ENCODE data around the gene RNF157. TPM values are rescaled to one million over a fixed set of nuclear protein-coding genes. Genes with fewer than 3 reads are reported as not detected.
A peak's percentile ranks its signal among the peaks of the same experiment; 100 is the strongest.

Gene RNF157
- total RNA-seq, 4 donors from 2014 or later: 32.5 to 164 (median 54.8) TPM

DNA sequence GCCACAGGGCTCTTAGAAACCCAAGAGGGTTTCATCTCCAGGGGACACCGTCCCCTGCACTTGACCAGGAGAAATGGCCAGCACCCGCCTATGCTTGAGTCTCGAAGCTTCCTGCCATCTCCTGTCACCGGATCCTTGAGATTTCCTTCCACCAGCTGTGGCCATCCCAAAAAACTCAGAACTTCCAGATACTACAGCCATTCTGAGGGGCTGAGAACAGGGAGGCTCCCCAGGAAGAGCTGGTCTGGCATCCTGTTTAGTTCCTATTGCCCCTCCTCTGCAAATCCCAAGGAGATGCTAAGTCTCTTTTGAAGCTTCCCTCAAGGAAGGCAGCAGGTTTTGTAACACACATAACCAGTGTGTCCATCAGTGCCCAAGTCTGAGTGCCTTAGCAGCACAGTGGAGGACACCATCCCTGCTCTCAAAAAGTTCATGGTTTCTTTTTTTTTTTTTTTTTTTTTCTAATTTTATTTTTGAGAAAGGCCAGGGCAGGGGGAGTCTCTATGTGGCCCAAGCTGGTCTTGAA, 26.8 kb upstream of the RNF157 start:
- H3K36me3 ChIP-seq: peaks cover 0 to 14% (median 0%) of the 10 kb centered on the region in 4 donors
- TF ChIP-seq POLR2A (IDR thresholded peaks at IDR 0.05) (no peak), EP300 (IDR thresholded peaks at IDR 0.05; ENCODE audit: low read depth) (no peak), POLR2AphosphoS5 (IDR thresholded peaks at IDR 0.05) (no peak)
- TF ChIP-seq, protein P1, sequence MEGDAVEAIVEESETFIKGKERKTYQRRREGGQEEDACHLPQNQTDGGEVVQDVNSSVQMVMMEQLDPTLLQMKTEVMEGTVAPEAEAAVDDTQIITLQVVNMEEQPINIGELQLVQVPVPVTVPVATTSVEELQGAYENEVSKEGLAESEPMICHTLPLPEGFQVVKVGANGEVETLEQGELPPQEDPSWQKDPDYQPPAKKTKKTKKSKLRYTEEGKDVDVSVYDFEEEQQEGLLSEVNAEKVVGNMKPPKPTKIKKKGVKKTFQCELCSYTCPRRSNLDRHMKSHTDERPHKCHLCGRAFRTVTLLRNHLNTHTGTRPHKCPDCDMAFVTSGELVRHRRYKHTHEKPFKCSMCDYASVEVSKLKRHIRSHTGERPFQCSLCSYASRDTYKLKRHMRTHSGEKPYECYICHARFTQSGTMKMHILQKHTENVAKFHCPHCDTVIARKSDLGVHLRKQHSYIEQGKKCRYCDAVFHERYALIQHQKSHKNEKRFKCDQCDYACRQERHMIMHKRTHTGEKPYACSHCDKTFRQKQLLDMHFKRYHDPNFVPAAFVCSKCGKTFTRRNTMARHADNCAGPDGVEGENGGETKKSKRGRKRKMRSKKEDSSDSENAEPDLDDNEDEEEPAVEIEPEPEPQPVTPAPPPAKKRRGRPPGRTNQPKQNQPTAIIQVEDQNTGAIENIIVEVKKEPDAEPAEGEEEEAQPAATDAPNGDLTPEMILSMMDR (IDR thresholded peaks at IDR 0.05): no peak
- no peaks in the 10 kb centered on the region for H3K9me3 ChIP-seq
- no peaks in the 10 kb centered on the region for H3K27me3 ChIP-seq
- H3K4me1 ChIP-seq: peaks cover 50 to 83% (median 77%) of the 10 kb centered on the region in 4 donors
- H3K4me3 ChIP-seq: peak overlapping the region in 3 of 4 donors; percentile 98 to 100 (median 99)
- peak overlapping the region; percentile 94 to 98 (median 96) for H3K27ac ChIP-seq
- intact Hi-C loops (cut with DNase I; ENCODE audit: low total_unique reads) (no loop called here), in situ Hi-C loops (cut with MboI; ENCODE audit: low pct_ligation_motif_present in 1 of 4, low pct_unique_long_range_greater_than_20kb in 1 of 4, low sequenced_read_pairs in 3 of 4) (no loop called here)
- WGBS, 2 donors (ENCODE audit: low coverage in 1 of 2): 79% methylated on average over 4 of the region's 4 CpGs; no CpG with 5 or more reads in 1 of the 2 donors
- DNase-seq: no peak

- Histone ChIP-seq H3K36me3 (peaks cover 0 to 14% (median 0%) of the 10 kb centered on the region in 4 donors), H3K27me3 (no peaks in the 10 kb centered on the region), H3K4me1 (peaks cover 43 to 83% (median 76%) of the 10 kb centered on the region in 4 donors), H3K4me3 (peak overlapping the region; percentile 90 to 100 (median 98)), H3K27ac (peak overlapping the region; percentile 94 to 98 (median 96)), H3K9me3 (no peaks in the 10 kb centered on the region)
- in situ Hi-C loops (cut with MboI; ENCODE audit: low pct_ligation_motif_present in 1 of 4, low pct_unique_long_range_greater_than_20kb in 1 of 4, low sequenced_read_pairs in 3 of 4) (no loop called here), intact Hi-C loops (cut with DNase I; ENCODE audit: low total_unique reads) (no loop called here)
- DNase-seq: peak; percentile 47
- WGBS, 2 donors (ENCODE audit: low coverage in 1 of 2): 2% methylated on average over 12 of the region's 12 CpGs; no CpG with 5 or more reads in 1 of the 2 donors
- TF ChIP-seq POLR2A (IDR thresholded peaks at IDR 0.05): no peak
Observed at GRCh38 chr17:76266244-76266938, 26.1 kb upstream of the RNF157 start.

DNA sequence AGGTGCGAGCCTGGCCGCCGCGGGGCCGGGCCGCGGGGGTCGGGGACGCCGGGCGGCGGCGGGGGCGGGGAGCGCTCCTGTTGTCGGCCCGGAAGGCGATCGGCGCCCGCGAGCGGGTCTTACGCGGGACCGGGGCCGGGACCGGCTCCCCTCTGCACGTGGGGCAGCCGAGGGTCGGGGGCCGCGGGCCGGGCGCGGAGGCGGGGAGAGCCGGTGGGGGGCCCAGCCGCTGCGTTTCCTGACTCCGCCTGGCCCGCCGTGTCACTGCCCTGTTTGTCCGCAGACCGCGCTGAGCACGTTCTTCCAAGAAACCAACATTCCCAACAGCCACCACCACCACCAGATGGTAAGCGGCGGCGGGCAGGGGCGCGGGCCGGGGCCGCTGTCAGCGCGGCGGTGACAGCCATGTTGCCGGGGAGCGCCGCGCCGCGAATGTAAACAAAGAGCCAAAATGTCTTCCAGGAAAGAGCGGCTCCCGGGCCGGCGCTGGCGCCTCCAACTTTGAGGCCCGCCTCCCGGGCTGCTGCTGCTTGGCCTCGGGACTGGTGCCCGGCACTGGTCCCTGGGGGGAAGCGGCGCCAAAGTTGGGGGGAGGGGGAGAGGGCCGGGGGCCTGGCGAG, 25.4 kb upstream of the RNF157 start:
- Histone ChIP-seq H3K4me1 (peaks cover 42 to 83% (median 74%) of the 10 kb centered on the region in 4 donors), H3K4me3 (peak overlapping the region; percentile 90 to 100 (median 98)), H3K27me3 (no peaks in the 10 kb centered on the region), H3K27ac (peak overlapping the region; percentile 94 to 98 (median 96)), H3K9me3 (no peaks in the 10 kb centered on the region), H3K36me3 (peaks cover 0 to 14% (median 0%) of the 10 kb centered on the region in 4 donors)
- in situ Hi-C loops (cut with MboI; ENCODE audit: low pct_ligation_motif_present in 1 of 4, low pct_unique_long_range_greater_than_20kb in 1 of 4, low sequenced_read_pairs in 3 of 4): no loop called here
- 1% methylated on average over 33 of the region's 76 CpGs; no CpG with 5 or more reads in 1 of the 2 donors for WGBS, 2 donors (ENCODE audit: low coverage in 1 of 2)
- intact Hi-C loops (cut with DNase I; ENCODE audit: low total_unique reads): no loop called here
- peak; percentile 62 for DNase-seq
- peak; percentile 12 to 33 (median 25) for TF ChIP-seq POLR2AphosphoS5 (IDR thresholded peaks at IDR 0.05)
- TF ChIP-seq POLR2A (IDR thresholded peaks at IDR 0.05): no peak

- peak; percentile 90 to 98 (median 92) for TF ChIP-seq POLR2AphosphoS5 (IDR thresholded peaks at IDR 0.05)
- peak; percentile 78 for TF ChIP-seq POLR2A (IDR thresholded peaks at IDR 0.05)
- no peak for TF ChIP-seq EP300 (IDR thresholded peaks at IDR 0.05; ENCODE audit: low read depth)
- TF ChIP-seq, protein P1 (IDR thresholded peaks at IDR 0.05): no peak
- in situ Hi-C loops (cut with MboI; ENCODE audit: low pct_ligation_motif_present in 1 of 4, low pct_unique_long_range_greater_than_20kb in 1 of 4, low sequenced_read_pairs in 3 of 4): no loop called here
- no peaks in the 10 kb centered on the region for H3K27me3 ChIP-seq
- 0% methylated on average over 1 to 33 of the region's 94 CpGs for WGBS, 2 donors (ENCODE audit: low coverage in 1 of 2)
- H3K4me1 ChIP-seq: peaks cover 49 to 83% (median 74%) of the 10 kb centered on the region in 4 donors
- peak within 1 kb of the TSS; percentile 90 to 100 (median 98) for H3K4me3 ChIP-seq
- peaks cover 0 to 6% (median 0%) of the 10 kb centered on the region in 4 donors for H3K36me3 ChIP-seq
- H3K27ac ChIP-seq: peak within 1 kb of the TSS; percentile 94 to 98 (median 96)
- no peaks in the 10 kb centered on the region for H3K9me3 ChIP-seq
- intact Hi-C loops (cut with DNase I; ENCODE audit: low total_unique reads): no loop called here
- peak; percentile 99 for DNase-seq
Observed at GRCh38 chr17:76264755-76265623, 24.7 kb upstream of the RNF157 start, which contains the start of gene UBALD2. Gene UBALD2 (plus strand): TSS chr17:76265348. CDS start chr17:76265506, 158 bp downstream.

All from transverse colon (tissue), 4 donors.